NCI-H1105 (cell line): ENCODE data around the gene FRMD4A.
"Not testable (repeated sequence)": the region's sequence is repeated elsewhere in the genome, so short reads cannot be mapped to it uniquely, and the experiment has no call there.

Experiments
- DNase-seq: peaks from one replicate; lab custom pipeline; 2025; lab: John Stamatoyannopoulos, UW

FRMD4A gene

DNA sequence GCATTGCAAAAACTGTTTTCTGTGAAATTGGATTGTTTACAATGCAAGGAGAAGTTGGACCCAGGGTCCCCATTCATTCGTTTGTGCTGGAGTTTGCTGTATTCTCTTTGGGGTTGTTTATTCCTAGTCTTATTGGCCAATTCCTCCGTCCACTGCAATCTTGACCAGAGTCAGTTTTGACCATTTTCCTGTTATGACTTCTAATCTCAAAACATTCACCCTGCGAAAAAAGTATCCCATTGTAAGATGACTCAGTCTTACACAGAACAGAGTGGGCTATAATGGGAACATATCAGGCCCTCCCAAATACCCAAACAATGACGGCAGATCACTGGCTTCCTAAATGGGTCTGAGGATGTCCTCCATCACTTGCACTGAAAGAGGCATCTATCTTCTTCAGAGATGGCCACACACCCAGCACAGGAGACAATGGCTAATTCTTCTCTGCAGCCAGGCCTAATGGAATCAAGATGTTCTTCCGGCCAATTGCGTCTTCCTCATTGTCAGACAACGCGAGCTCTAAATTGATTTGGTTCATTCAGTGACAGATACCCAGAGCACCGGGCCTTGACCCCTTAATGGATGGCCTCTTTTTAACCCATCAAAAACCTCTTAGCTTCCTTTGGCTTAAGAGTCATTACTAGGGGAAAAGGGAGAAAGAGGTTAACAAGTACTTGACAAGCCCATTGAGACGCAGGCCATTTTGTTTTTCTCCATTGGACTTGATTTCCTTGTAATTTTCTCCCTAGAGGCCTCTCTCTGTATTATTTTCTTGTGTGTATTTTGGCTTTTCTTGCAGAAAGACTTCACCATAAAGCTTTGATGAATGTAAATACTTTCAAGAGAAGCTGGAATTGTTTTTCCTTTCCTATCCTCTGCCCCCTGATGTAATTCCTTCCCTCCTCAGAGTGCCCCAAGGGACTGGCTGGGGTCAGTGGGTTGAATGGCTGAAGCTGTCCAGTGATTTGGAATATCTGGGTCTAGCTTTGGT is 614.3 kb downstream of the FRMD4A start:
- no peak for DNase-seq

DNA sequence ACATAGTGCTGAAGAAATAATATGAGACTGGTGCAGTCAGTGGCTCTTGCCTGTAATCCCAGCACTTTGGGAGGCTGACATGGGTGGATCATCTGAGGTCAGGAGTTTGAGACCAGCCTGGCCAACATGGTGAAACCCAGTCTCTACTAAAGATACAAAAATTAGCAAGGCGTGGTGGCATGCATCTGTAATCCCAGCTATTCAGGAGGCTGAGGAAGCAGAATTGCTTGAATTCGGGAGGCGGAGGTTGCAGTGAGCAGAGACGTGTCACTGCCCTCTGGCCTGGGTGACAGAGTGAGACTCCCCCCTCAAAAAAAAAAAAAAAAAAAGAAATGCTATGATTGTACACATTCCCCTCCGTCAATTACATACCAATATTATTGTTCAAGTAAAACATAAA is 615.1 kb downstream of the FRMD4A start:
- not testable (repeated sequence) for DNase-seq

DNA sequence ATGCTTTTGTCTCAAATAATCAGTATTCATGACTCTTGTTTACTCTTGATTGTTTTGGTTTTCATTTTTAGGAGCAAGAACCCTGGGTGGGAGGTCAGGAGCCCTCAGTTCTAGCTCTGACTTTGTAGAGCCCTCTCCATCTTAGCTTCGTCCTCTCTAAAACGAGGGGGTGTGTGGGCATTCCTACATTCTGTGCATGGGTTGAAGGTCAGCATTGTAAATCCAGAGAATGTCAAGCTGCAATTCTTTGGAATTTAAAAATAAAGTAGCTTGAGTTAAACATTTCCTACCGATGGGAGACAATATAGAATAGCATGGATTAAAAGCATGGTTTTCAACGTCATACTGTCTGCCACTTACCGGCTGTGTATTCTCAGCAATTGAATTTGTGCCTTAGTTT is 615.6 kb downstream of the FRMD4A start:
- no peak for DNase-seq

DNA sequence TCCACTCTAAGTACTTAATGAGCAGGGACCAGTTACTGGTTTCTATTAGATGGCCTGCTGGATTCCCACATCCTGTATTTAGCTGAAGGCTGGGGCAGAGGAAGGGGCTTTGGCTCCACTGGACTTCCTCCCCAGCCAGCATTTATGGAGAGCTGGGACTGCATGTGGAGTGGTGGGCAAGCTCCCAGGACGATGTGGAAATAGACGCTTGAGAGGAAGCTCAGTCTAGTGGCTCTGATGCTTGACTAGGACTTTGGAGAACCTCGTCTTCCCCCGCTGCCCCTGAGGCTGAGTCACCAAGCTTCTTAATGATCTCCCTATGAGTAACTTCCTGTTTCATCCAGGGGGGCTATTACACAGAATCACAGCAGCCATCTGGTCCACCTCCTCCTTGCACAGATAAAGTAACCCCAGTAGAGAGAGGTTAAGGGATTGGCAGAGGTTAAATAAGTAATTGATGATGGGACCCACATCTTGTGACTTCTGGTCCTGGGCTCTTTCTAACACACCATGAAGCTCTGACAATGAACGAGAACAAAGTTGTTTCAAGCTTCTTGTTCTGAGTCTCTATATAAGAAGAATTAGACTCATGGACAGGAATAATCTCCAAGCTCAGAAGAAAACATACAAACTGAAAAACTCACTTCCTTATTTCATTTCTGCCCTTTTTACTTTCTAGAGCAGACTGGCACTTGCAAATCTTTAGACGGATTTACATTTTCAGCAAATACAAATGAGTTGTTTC is 617.7 kb downstream of the FRMD4A start:
- no peak for DNase-seq

DNA sequence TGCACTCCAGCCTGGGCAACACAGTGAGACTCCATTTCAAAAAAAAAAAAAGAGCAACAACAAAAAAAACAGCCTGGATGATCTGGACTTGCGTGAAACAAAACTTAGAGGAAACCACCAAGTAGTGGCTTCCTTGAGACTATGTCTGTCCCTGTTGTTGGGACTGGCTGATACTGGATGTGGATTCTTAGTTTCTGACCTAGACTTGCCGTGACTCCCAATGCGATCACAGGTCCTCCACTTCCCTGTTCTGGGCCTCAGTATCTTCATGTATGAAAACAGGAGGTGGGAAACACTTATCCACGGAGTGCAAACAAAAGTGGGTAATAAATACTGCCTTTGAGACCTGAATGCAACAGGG is 618.3 kb downstream of the FRMD4A start:
- no peak for DNase-seq

DNA sequence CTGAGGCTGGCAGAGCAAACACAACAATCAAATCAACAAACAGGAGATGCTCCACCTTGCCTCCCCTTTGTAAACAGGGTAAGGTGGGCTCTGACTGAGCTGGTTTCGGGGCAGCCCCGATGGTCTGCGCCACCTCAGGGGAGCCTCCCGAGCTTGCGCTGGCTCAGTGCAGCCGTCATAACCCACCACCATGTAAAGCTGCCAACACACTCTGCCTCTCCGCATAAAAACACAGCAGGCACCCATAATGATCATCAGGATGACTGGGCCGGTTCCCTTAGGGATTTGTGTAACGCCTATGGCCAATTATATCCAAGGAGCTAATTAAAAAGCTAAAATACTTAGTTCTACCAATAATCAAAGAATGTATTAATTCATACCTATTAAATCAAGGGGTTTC is 619.4 kb downstream of the FRMD4A start:
- DNase-seq = no peak

DNA sequence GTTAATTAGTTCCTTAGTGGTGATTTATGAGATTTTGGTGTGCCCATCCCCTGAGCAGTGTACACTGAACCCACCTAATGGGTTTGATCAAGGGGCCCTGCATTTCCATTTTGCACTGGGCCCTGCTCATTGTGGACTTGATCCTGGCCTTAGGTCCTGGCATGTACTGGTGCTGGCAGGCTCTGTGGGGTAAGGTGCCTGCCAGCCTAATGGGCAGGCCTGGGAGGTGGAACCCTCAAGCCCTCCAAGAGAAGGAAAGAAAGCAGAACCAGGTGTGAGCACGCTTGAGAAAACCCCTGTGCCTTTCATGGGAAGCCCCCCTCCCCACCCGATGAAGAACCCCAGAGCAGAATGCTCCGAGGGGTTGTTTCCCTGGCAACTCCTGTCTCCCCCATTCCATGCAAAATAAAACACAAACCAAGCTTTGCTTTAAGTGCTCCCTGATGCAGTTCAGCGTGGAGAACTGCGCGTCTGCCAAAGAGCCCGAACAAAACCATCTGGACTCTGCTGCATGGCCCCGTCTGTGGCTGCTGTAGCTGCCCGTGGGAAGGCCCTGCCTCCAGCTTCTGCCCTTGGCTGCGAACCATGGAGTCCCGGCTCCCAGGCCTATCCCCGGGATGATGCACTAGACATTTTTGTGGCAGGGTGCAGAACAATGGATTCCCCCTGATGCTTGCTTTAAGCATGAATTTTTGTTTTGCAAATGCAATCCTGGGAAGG is 620.6 kb downstream of the FRMD4A start:
- DNase-seq = no peak

DNA sequence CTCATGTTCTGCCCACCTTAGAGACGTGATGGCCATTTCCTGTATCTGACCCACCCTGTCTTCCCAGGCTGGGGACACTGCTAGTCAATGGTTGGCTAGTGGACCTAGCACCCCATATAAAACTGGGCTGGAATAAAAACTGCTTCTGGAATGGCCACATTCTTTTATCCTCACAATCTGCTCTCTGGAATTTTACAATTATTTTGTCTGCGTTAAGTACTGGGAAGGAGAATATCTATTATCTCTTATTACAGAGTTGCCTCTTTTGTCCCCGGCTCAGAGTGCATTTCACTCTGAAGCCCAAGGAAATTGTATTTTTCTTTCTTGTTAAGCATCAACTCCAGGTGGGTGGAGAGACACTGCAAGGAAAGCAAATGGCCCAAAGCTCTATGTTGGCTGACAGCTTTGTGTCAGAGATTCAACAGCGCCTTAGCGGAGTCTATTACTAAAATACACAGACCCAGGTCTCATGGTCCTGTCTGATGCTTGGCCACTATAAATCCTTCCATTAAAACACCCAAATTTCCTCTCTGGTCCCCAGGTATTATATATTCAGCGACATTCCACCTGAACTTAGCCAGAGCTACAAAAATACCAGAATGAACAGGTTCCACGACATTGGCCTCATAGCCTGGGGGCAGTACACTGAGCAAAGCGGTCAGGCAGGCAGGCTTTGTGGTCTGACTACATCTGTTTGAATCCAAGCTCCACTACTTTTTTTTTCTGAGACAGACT is 622.3 kb downstream of the FRMD4A start:
- no peak for DNase-seq

DNA sequence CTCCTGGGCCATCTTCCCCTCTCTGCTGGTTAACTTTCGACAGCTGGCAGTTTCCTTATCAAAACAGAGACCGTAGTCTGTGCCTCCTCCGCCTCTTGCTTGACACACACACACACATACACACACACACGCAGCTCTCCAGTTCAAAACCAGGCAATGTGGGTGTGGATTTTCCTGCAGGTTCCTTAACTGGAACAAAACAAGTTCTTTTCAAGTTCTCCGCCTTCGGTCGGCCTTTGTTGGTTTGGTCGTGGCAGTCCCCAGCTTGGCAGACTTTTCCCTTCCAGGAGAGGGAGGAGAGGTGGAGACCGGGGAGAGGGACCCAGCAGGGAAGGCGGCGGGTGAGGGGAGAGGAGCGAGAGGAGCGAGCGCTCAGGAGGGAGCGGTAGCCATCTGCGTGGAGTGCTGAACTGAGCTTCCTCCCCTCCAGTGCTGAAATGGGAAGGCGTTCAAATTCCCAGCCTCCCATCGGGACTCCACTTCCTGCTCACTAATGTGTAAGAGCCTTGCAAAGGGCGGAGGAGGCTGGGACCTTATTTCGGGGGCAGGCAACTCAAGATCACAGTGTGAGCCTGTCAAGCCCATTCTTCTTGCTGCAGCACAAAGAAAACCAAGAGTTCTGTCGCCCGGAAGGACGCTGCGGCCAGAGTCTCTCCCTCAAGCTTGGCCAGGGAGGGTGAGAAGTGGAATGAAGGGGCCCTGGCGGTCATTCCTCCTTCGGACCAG is 623.4 kb downstream of the FRMD4A start:
- DNase-seq = no peak

DNA sequence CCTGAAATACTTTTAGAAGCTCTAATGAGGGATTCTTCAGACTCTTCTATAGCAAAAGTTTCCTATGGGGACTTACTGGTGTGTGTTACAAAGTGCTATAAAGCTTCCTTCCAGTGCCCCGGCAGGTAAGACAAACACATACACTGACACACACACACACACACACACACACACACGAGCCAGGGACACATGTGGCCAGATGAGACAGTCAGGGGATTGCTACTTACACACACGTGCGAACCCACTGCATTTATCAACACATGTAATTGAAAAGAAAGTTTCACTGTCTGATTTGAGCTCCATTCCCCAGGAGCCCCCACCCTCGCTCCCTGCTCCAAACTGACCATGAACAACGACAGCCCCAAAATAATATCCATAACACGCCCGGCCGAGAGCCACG is 624.1 kb downstream of the FRMD4A start:
- no peak for DNase-seq

DNA sequence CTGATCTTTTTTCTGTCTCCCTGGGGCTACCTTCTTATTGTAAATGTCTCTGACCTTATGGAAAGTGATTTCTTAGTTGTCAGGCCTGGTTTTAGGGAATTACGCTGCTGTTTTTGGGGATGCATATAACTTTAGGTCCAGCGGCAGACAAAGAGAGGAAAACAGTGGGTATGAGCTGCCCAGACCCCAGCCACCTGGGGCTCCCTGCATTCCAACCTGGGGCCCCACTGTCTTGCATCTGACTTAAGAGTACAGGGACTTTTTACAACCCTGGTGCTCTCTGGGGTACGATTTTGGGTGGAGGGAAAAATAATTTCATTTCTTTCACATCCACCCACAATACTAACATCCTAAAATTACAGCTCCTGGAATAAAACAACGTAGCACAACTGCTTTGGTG is 624.5 kb downstream of the FRMD4A start:
- no peak for DNase-seq

DNA sequence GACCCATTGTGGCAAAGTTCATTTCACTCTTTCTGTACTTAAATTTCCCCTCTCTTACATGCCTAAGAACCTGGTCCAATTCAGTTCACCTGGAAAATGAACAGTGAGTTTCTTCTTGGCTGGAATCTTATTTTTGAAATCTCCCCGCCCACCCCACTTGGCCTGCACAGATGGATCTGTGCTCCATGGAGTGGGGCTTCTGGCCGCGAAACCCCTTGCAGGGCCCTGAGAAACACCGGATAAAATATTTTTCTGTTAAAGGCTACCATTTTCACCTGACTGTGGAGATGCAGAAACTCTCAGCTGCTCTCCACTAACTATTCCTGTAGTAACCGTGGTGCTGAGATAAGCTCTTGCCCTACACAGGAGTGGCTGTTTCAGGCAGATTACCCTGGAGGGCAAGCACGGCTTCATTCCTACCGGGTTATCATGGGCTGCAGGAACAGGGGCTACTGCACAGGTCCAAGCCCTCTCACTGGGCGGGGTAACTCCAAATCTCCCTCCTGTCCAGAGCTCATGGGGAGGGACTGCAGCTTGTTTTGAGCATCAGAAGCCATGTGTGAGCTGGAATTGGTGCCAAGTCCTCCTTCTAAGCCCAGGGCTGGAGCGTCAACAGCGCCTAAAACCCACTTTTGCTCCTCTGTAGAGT is 625.1 kb downstream of the FRMD4A start:
- no peak for DNase-seq

DNA sequence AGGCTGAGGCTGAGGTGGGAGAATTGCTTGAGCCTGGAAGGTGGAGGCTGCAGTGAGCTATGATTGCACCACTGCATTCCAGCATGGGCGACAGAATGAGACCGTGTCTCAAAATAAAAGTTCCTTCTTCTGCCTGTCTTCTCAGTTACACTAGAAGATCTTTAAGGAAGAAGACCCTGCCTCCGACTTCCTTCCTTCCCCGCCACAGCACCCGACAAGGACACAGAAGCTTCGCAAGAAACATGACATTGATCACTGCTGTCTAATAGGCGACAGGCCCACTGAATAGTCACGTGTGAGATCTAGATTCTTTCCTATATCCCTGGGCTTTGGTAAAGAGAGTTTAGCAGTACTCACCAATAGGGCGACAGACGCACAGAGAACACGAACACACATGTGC is 625.8 kb downstream of the FRMD4A start:
- no peak for DNase-seq

DNA sequence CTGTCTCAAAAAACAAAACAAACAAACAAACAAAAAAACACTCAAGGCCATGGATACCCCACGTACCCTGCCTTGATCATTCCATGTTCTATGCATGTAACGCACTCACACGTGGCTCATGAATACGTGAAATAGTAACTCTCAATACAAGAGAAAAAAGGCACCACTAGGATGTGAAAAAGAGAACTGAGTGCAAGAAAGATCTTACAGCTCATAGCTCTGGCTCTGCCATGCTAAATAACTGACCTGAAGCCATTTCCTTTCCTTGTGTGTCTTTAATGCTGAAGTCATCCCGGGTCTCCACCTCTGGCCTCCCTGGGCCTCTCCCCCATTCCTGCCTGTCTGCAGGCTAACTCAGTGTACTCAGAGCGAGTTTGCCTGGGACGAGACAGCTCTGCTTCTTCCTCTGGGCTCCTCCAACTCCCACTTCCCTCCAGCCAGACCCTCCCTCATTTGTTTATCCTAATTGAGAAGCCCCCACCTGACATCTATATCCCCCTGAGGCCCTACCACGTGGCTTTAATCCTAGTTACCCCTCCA is 626.7 kb downstream of the FRMD4A start:
- DNase-seq = no peak

DNA sequence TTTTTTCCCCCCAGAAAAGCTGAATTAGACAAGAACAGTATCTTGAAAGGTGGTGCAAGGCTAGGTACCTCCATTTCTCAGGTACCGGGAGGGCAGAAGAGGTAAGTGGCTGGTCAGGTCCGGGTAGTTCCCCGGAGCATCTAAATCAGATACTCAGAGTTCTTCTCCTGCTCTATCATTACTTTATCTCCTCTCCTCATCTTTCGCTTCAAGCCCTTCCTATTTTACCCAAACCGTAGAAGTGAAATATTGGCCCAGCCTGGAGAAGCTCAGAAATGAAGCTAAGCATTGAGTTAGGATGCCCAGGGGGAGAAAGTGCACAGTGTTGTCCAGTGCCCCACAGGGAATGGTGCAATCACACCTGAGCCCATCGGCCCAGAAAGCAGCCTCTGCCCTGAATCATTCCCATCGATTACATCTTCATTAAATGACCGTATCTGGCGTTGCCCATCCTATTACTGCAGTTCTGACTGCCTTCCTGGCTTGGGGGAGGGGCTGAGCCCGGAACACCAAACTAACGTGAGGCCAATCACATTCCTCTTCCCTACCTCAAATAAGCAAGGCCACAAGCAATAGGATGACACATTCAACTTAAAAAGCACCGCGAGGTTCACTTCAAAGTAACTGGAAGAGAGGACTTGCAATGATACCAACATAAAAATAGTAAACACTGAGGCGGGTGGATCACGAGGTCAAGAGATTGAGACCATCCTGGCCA is 627.5 kb downstream of the FRMD4A start:
- no peak for DNase-seq

DNA sequence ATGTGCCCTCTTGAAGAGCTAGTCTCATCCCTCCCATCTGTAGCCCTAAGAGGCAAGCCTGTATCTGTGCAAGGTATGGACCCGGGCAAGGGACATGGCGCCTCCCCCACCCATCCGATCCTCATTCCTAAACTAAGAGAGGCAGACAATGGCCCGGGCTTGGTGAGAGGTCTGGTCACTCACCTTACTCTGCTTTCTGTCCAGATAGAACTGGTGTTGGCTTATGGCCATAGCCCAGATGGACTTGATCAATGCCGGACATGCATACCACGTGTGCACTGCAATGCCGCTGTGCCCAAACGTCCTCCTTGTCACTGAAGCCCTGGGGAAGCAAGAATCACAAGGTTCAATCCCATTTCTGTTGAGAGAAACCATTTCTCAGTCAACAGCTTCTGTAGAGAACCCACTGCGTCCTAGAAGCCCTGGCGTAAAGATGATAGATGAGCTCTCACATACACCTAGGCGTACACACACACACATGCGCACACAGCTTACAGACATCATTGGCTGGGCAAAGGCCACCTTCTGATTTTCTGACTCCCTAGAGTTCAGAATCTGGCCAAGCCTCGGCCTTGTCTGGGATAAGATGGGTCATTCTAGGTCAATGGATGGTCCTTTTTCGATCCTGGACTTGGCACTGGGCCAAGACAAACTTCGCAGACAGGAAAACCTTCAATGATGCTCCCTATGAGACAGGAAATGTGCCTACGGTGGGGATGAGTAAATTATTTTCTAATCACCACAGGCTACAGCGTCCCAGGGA is 629.4 kb downstream of the FRMD4A start:
- DNase-seq = no peak

DNA sequence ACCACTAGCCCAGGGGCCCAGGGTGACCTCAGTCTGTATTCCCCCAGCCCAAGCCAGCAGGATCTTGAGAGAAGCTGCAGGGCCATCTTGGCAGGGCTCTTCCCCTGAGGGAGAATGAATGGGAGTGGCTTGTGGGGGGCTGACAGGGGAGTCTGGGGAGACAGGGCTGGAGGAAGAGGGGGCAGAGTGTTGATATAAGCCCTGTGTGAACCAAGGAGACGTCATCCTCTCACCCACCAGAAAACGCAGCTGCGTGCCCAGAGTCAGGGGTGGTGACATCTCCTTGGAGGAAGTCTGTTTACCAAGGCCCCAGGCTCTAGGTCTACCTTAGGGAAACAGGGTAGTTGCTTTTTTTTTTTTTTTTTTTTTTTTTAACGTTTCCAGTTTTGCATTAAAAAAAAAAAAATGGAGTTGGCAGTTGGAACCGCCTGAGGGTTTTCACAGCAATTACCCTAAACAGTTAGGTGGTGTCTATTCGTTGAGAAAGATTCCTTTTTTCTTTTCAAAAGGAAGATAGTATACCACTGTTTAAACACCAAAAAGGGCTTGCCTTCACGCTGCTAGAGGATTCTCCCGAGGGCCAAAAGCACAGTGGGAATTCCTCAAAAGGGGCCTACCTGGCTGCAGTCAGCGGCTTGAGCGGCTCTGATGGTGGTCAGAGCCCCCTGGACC is 630.1 kb downstream of the FRMD4A start:
- DNase-seq = no peak

DNA sequence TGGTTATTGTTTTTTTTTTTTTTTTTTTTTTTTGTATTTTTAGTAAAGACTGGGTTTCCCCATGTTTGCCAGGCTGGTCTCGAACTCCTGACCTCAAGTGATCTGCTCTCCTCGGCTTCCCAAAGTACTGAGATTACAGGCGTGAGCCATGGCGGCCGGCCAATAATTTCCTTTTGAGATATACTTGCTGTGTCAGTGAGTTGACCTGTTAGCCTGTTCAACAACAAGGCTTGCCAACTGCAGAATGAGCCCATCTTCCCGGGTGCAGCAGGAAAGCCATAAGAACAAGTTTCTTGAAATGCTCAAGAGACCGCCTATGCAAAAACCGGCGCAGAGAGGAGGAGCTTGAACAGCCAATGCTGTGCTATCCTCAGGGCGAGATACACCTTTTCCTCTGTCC is 631.5 kb downstream of the FRMD4A start:
- no peak for DNase-seq
